GM06990 (cell line): ENCODE data around the gene CD72.

Experiments
- DNase-seq: peaks from one replicate; pipeline ENCODE4 v3.0.0-alpha.2; 2011; ENCODE audit not compliant: insufficient read length; ENCODE audit errors: extremely low read depth
- H3K27me3 ChIP-seq: replicated peaks from 2 replicates; pipeline ENCODE4 v1.6.0; 2011; ENCODE audit warnings: low read length; ENCODE audit not compliant: control insufficient read depth, insufficient read depth
- H3K36me3 ChIP-seq: 2 replicates; pipeline ENCODE4 v1.5.1; 2011; ENCODE audit warnings: low read length; ENCODE audit not compliant: control insufficient read depth, insufficient read depth
- H3K4me3 ChIP-seq: replicated peaks from 2 replicates; pipeline ENCODE4 v1.5.1; 2011; ENCODE audit warnings: low read depth, mild to moderate bottlenecking, control low read depth, low read length
- TF ChIP-seq, protein P1 (sequence below): IDR thresholded peaks from 2 replicates; pipeline ENCODE4 v1.5.1; 2011; ENCODE audit warnings: low read length, control low read depth, mild to moderate bottlenecking, inconsistent platforms; ENCODE audit not compliant: insufficient read depth, poor library complexity, severe bottlenecking

Gene CD72

GRCh38 chr9:35562895-35563780 lies 55.1 kb downstream of the CD72 start:
- no peaks in the 10 kb centered on the region for H3K27me3 ChIP-seq
- no peak for DNase-seq
- no peak overlapping the region for H3K4me3 ChIP-seq
- TF ChIP-seq, protein P1, sequence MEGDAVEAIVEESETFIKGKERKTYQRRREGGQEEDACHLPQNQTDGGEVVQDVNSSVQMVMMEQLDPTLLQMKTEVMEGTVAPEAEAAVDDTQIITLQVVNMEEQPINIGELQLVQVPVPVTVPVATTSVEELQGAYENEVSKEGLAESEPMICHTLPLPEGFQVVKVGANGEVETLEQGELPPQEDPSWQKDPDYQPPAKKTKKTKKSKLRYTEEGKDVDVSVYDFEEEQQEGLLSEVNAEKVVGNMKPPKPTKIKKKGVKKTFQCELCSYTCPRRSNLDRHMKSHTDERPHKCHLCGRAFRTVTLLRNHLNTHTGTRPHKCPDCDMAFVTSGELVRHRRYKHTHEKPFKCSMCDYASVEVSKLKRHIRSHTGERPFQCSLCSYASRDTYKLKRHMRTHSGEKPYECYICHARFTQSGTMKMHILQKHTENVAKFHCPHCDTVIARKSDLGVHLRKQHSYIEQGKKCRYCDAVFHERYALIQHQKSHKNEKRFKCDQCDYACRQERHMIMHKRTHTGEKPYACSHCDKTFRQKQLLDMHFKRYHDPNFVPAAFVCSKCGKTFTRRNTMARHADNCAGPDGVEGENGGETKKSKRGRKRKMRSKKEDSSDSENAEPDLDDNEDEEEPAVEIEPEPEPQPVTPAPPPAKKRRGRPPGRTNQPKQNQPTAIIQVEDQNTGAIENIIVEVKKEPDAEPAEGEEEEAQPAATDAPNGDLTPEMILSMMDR: no peak
- H3K36me3 ChIP-seq: no peaks in the 10 kb centered on the region

GRCh38 chr9:35561468-35562261 lies 56.5 kb downstream of the CD72 start:
- no peak for DNase-seq
- Histone ChIP-seq H3K4me3 (no peak overlapping the region), H3K27me3 (no peaks in the 10 kb centered on the region), H3K36me3 (no peaks in the 10 kb centered on the region)
- TF ChIP-seq, protein P1: no peak

DNA sequence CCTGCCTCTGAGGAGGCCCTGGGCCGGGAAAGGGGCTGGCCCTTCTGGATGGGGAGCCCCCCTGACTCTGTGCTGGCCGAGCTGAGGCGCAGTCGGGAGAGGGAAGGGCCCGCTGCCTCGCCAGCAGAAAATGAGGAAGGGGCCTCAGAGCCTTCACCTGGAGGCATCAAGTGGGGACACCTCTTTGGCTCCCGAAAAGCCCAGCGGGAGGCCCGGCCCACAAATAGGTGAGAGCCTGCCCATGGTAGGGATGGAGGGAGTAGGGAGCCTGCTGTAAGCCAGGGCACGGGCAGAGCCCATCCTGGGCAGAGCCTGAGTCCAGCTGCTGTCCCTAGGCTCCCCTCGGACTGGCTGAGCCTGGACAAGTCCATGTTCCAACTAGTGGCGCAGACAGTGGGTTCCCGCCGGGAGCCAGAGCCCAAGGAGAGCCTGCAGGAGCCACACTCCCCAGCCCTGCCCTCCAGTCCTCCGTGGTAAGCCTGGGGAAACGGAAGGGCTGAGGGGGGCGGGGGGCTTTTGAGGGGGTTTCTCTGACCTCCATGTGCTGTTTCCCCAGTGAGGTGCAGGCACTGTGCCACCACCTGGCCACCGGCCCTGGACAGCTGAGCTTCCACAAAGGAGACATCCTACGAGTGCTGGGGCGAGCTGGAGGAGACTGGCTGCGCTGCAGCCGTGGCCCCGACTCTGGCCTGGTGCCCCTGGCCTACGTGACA lies 57.4 kb downstream of the CD72 start:
- Histone ChIP-seq H3K4me3 (no peak overlapping the region), H3K27me3 (no peaks in the 10 kb centered on the region), H3K36me3 (no peaks in the 10 kb centered on the region)
- no peak for DNase-seq
- TF ChIP-seq, protein P1: no peak
